HG03432 (cell line): ENCODE measurements around the gene CYP26C1.
A peak's percentile ranks its signal among the peaks of the same experiment; 100 is the strongest.

ENCODE experiments used
- ATAC-seq: cut with Tn5 transposase; IDR thresholded peaks from one replicate; pipeline ENCODE4 v1.9.1; 2021; ENCODE audit warnings: mild to moderate bottlenecking, moderate library complexity; ENCODE audit not compliant: unreplicated experiment

CYP26C1 gene

GRCh38 chr10:93106631-93107072, 46.1 kb downstream of the CYP26C1 start:
- ATAC-seq, result no peak

- ATAC-seq, result peak; percentile 71
Observed at GRCh38 chr10:93110472-93111146, 50.0 kb downstream of the CYP26C1 start.

- ATAC-seq, result no peak
Observed at GRCh38 chr10:93113042-93113441, 52.4 kb downstream of the CYP26C1 start.

GRCh38 chr10:93115661-93116383, 55.2 kb downstream of the CYP26C1 start:
- ATAC-seq, result peak; percentile 58
